Liver (tissue), 9 donors: ENCODE data around the gene SLC45A2. TPM values are rescaled to one million over a fixed set of nuclear protein-coding genes. Genes with fewer than 3 reads are reported as not detected.

Experiments used
- DNase-seq: peaks from one replicate; pipeline ENCODE4 v3.0.0-alpha.2; 2017; ENCODE audit warnings: low spot score
- H3K27ac ChIP-seq, 2 donors: one replicate each; pipeline ENCODE4 v1.7.0; 2013; ENCODE audit warnings: inconsistent platforms in 2 of 2, low read length in 2 of 2, control low read depth in 1 of 2, low read depth in 1 of 2, mild to moderate bottlenecking in 1 of 2
- H3K27me3 ChIP-seq, 4 donors: one replicate each; pipeline versions ENCODE4 v1.6.1 to v1.7.0; 2013; ENCODE audit warnings: low read length in 3 of 4, inconsistent platforms in 1 of 4, mild to moderate bottlenecking in 1 of 4, moderate library complexity in 1 of 4; ENCODE audit not compliant: control insufficient read depth in 4 of 4, insufficient read depth in 4 of 4
- H3K36me3 ChIP-seq, 4 donors: one replicate each; pipeline versions ENCODE4 v1.6.1 to v1.7.0; 2013; ENCODE audit warnings: low read length in 3 of 4, mild to moderate bottlenecking in 3 of 4, low read depth in 1 of 4, moderate library complexity in 1 of 4; ENCODE audit not compliant: control insufficient read depth in 4 of 4, insufficient read depth in 3 of 4
- H3K4me1 ChIP-seq, 4 donors: one replicate each; pipeline versions ENCODE4 v1.6.1 to v1.7.0; 2013; ENCODE audit warnings: low read length in 3 of 4, mild to moderate bottlenecking in 3 of 4, moderate library complexity in 1 of 4; ENCODE audit not compliant: control insufficient read depth in 4 of 4, insufficient read depth in 4 of 4
- H3K4me3 ChIP-seq, 3 donors: one replicate each; pipeline versions ENCODE4 v1.6.1 to v1.7.0; 2013; ENCODE audit warnings: low read length in 3 of 3, control low read depth in 1 of 3, low read depth in 1 of 3, mild to moderate bottlenecking in 1 of 3
- H3K9ac ChIP-seq, 2 donors: one replicate each; pipeline ENCODE4 v1.7.0; 2013; ENCODE audit warnings: low read length in 2 of 2, mild to moderate bottlenecking in 2 of 2, moderate library complexity in 2 of 2, control low read depth in 1 of 2, low read depth in 1 of 2
- H3K9me3 ChIP-seq, 4 donors: one replicate each; pipeline versions ENCODE4 v1.6.1 to v1.7.0; 2013; ENCODE audit warnings: low read length in 3 of 4; ENCODE audit not compliant: control insufficient read depth in 4 of 4
- EGR1 ChIP-seq, 2 donors: IDR thresholded peaks; 2 replicates each; pipeline ENCODE4 v1.6.1; 2016 to 2018; ENCODE audit warnings: antibody characterized with exemption in 2 of 2, low read depth in 2 of 2
- FOXA1 ChIP-seq: IDR thresholded peaks from 2 replicates; pipeline ENCODE4 v1.6.1; 2016; ENCODE audit warnings: antibody characterized with exemption
- GABPA ChIP-seq, 2 donors: IDR thresholded peaks in 1 of 2; conservative IDR thresholded peaks in 1 of 2; 2 replicates each; pipeline ENCODE4 v1.6.1; 2016; ENCODE audit warnings: antibody characterized with exemption in 2 of 2, mild to moderate bottlenecking in 1 of 2, moderate library complexity in 1 of 2
- HNF4A ChIP-seq, 2 donors: conservative IDR thresholded peaks; 2 replicates each; pipeline ENCODE4 v1.6.1; 2016; ENCODE audit warnings: antibody characterized with exemption in 2 of 2, mild to moderate bottlenecking in 2 of 2
- HNF4G ChIP-seq: IDR thresholded peaks from 2 replicates; pipeline ENCODE4 v1.6.1; 2016; ENCODE audit warnings: antibody characterized with exemption
- JUND ChIP-seq, 2 donors: IDR thresholded peaks; 2 replicates each; pipeline ENCODE4 v1.6.1; 2016; ENCODE audit warnings: antibody characterized with exemption in 2 of 2
- NR2F2 ChIP-seq: IDR thresholded peaks from 2 replicates; pipeline ENCODE4 v1.6.1; 2016; ENCODE audit warnings: antibody characterized with exemption
- RAD21 ChIP-seq, 2 donors: IDR thresholded peaks; 2 replicates each; pipeline ENCODE4 v1.6.1; 2016; ENCODE audit warnings: antibody characterized with exemption in 2 of 2, mild to moderate bottlenecking in 2 of 2
- RXRA ChIP-seq, 2 donors: IDR thresholded peaks; 2 replicates each; pipeline ENCODE4 v1.6.1; 2017 to 2018; ENCODE audit warnings: antibody characterized with exemption in 2 of 2, mild to moderate bottlenecking in 1 of 2
- TAF1 ChIP-seq: conservative IDR thresholded peaks from 2 replicates; pipeline ENCODE4 v1.6.1; 2016; ENCODE audit warnings: antibody characterized with exemption, mild to moderate bottlenecking
- WGBS: extraction: QIAGEN DNeasy Blood & Tissue Kit; methylation state at CpG from one replicate; pipeline ENCODE4 v1.1.7; 2013; 5-methylcytosine and 5-hydroxymethylcytosine counted together
- polyA plus RNA-seq, 2 donors: library from polyadenylated mRNA; stranded (reverse) in 1 of 2; unstranded in 1 of 2; fragments of 200-250 nt in 1 of 2; fragments of >200 nt in 1 of 2; fragmentation: Nextera tagmentation in 1 of 2; extraction: Ambion mirVana in 1 of 2; gene quantifications; one replicate each; pipeline versions ENCODE4 v1.2.1 to v1.2.3, GENCODE V29; 2013 to 2015
- total RNA-seq, 2 donors: library from RNA; depleted of rRNA; stranded (reverse); fragments of >200 nt; gene quantifications; one replicate each; pipeline ENCODE4 v1.2.3, GENCODE V29; 2014
- TF ChIP-seq, protein P1 (sequence below): IDR thresholded peaks from 2 replicates; pipeline ENCODE4 v1.6.1; 2016; ENCODE audit warnings: antibody characterized with exemption
- TF ChIP-seq, protein P2 (sequence below): IDR thresholded peaks from 2 replicates; pipeline ENCODE4 v1.6.1; 2016; ENCODE audit warnings: antibody characterized with exemption
- TF ChIP-seq, protein P3 (sequence below): IDR thresholded peaks from 2 replicates; pipeline ENCODE4 v1.6.1; 2016; ENCODE audit warnings: antibody characterized with exemption
- TF ChIP-seq, protein P4 (sequence below): IDR thresholded peaks from 2 replicates; pipeline ENCODE4 v1.6.1; 2016; ENCODE audit warnings: antibody characterized with exemption, mild to moderate bottlenecking
- TF ChIP-seq, protein P5 (sequence below): fragments of 150-350 bp; IDR thresholded peaks from 2 replicates; pipeline ENCODE4 v1.5.1; 2017; ENCODE audit warnings: improper control_type of control experiment, low read depth, low read length; ENCODE audit not compliant: missing input control
- donor health status: healthy.
- donor health status: healthy.
- donor health status: healthy.
- donor health status: healthy.
- donor health status: healthy.

SLC45A2 gene
- total and polyA plus RNA-seq, 4 donors: 0.01 to 1.3 TPM; not detected in 2

DNA sequence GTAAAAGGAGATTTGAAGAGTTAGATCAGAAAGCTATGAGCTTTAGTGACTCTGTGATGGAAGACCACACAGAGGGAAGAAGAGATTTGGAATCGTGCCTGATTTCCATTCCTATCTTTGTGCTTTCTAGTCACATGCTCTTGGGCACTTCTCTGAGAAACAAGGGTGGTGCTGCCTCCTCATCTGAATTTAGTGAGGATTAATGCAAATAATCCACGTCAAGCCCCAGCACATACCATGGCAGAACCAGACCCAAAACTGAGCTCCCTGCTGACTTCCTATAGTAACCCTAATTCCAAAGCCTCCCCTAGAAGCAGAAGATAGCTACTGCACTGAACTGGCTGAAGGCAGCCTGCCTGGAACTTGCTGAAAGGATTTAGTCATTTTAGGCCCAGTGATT lies 17.7 kb downstream of the SLC45A2 start:
- H3K9me3 ChIP-seq: no peaks in the 10 kb centered on the region
- H3K27ac ChIP-seq: no peak overlapping the region
- H3K36me3 ChIP-seq: no peaks in the 10 kb centered on the region
- no peak for DNase-seq
- no peaks in the 10 kb centered on the region for H3K4me1 ChIP-seq
- 81% methylated on average over 2 of the region's 2 CpGs for WGBS
- TF ChIP-seq, protein P1, sequence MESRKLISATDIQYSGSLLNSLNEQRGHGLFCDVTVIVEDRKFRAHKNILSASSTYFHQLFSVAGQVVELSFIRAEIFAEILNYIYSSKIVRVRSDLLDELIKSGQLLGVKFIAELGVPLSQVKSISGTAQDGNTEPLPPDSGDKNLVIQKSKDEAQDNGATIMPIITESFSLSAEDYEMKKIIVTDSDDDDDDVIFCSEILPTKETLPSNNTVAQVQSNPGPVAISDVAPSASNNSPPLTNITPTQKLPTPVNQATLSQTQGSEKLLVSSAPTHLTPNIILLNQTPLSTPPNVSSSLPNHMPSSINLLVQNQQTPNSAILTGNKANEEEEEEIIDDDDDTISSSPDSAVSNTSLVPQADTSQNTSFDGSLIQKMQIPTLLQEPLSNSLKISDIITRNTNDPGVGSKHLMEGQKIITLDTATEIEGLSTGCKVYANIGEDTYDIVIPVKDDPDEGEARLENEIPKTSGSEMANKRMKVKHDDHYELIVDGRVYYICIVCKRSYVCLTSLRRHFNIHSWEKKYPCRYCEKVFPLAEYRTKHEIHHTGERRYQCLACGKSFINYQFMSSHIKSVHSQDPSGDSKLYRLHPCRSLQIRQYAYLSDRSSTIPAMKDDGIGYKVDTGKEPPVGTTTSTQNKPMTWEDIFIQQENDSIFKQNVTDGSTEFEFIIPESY: no peak
- TF ChIP-seq FOXA1 (no peak), GABPA (IDR thresholded peaks at IDR 0.05 in 1 of 2, conservative IDR thresholded peaks at IDR 0.05 in 1 of 2) (no peak), HNF4G (no peak), EGR1 (IDR thresholded peaks at IDR 0.05; ENCODE audit: low read depth in 2 of 2) (no peak), RAD21 (IDR thresholded peaks at IDR 0.05) (no peak), NR2F2 (no peak), JUND (IDR thresholded peaks at IDR 0.05) (no peak)
- TF ChIP-seq, protein P2, sequence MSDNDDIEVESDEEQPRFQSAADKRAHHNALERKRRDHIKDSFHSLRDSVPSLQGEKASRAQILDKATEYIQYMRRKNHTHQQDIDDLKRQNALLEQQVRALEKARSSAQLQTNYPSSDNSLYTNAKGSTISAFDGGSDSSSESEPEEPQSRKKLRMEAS: no peak
- TF ChIP-seq, protein P3, sequence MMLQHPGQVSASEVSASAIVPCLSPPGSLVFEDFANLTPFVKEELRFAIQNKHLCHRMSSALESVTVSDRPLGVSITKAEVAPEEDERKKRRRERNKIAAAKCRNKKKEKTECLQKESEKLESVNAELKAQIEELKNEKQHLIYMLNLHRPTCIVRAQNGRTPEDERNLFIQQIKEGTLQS: no peak
- TF ChIP-seq, protein P4, sequence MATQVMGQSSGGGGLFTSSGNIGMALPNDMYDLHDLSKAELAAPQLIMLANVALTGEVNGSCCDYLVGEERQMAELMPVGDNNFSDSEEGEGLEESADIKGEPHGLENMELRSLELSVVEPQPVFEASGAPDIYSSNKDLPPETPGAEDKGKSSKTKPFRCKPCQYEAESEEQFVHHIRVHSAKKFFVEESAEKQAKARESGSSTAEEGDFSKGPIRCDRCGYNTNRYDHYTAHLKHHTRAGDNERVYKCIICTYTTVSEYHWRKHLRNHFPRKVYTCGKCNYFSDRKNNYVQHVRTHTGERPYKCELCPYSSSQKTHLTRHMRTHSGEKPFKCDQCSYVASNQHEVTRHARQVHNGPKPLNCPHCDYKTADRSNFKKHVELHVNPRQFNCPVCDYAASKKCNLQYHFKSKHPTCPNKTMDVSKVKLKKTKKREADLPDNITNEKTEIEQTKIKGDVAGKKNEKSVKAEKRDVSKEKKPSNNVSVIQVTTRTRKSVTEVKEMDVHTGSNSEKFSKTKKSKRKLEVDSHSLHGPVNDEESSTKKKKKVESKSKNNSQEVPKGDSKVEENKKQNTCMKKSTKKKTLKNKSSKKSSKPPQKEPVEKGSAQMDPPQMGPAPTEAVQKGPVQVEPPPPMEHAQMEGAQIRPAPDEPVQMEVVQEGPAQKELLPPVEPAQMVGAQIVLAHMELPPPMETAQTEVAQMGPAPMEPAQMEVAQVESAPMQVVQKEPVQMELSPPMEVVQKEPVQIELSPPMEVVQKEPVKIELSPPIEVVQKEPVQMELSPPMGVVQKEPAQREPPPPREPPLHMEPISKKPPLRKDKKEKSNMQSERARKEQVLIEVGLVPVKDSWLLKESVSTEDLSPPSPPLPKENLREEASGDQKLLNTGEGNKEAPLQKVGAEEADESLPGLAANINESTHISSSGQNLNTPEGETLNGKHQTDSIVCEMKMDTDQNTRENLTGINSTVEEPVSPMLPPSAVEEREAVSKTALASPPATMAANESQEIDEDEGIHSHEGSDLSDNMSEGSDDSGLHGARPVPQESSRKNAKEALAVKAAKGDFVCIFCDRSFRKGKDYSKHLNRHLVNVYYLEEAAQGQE: no peak
- TF ChIP-seq, protein P5, sequence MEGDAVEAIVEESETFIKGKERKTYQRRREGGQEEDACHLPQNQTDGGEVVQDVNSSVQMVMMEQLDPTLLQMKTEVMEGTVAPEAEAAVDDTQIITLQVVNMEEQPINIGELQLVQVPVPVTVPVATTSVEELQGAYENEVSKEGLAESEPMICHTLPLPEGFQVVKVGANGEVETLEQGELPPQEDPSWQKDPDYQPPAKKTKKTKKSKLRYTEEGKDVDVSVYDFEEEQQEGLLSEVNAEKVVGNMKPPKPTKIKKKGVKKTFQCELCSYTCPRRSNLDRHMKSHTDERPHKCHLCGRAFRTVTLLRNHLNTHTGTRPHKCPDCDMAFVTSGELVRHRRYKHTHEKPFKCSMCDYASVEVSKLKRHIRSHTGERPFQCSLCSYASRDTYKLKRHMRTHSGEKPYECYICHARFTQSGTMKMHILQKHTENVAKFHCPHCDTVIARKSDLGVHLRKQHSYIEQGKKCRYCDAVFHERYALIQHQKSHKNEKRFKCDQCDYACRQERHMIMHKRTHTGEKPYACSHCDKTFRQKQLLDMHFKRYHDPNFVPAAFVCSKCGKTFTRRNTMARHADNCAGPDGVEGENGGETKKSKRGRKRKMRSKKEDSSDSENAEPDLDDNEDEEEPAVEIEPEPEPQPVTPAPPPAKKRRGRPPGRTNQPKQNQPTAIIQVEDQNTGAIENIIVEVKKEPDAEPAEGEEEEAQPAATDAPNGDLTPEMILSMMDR: no peak
- no peak overlapping the region for H3K4me3 ChIP-seq
- no peak overlapping the region for H3K9ac ChIP-seq
- H3K27me3 ChIP-seq: no peaks in the 10 kb centered on the region

DNA sequence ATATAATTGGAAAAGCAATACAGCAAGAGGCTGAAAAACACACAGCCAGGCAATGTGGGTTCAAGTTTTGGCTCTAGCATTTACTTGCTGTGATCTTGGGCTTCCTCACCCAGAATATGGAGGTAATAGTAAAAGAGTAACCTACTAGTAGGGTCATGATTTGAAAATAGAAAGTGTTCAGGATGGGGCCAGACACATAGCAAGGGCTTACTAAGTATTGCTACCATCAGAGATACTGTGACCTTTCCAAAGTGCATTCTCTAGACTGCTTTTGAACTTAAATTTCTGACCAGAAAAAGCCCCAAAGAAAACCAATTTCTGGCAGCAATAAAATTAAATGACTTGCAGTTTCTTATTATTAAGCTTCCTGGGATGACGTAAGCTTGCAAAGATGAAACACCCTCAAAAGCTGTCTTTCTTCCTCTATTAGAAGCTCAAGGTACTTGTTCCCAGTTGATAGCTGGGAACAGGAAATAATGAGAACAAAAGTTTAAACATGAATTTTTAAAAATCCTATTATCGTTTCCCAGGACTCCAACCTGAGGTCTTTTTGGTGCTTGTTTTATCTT lies 20.3 kb downstream of the SLC45A2 start:
- Histone ChIP-seq H3K36me3 (no peaks in the 10 kb centered on the region), H3K27ac (no peak overlapping the region), H3K4me1 (no peaks in the 10 kb centered on the region), H3K9me3 (no peaks in the 10 kb centered on the region), H3K9ac (no peak overlapping the region), H3K27me3 (no peaks in the 10 kb centered on the region), H3K4me3 (no peak overlapping the region)
- 78% methylated on average over 2 of the region's 2 CpGs for WGBS
- TF ChIP-seq HNF4G (no peak), GABPA (IDR thresholded peaks at IDR 0.05 in 1 of 2, conservative IDR thresholded peaks at IDR 0.05 in 1 of 2) (no peak), RAD21 (IDR thresholded peaks at IDR 0.05) (no peak), RXRA (IDR thresholded peaks at IDR 0.05) (no peak), FOXA1 (no peak), TAF1 (no peak), HNF4A (conservative IDR thresholded peaks at IDR 0.05) (no peak)
- TF ChIP-seq, protein P2: no peak
- TF ChIP-seq, protein P3: no peak
- DNase-seq: no peak
